HUES64 (cell line): ENCODE results near the gene OR2AJ1. TPM values are rescaled to one million over a fixed set of nuclear protein-coding genes. Genes with fewer than 3 reads are reported as not detected.

ENCODE experiments used
- H3K27ac ChIP-seq: 2 replicates; pipeline ENCODE4 v1.7.0; 2013; ENCODE audit warnings: low read depth, low read length, inconsistent platforms
- H3K27me3 ChIP-seq: 2 replicates; pipeline ENCODE4 v1.6.1; 2013; ENCODE audit warnings: mild to moderate bottlenecking, low read length; ENCODE audit not compliant: insufficient read depth
- H3K36me3 ChIP-seq: 2 replicates; pipeline ENCODE4 v1.6.1; 2013; ENCODE audit warnings: mild to moderate bottlenecking, low read length; ENCODE audit not compliant: insufficient read depth
- H3K4me1 ChIP-seq: 2 replicates; pipeline ENCODE4 v1.6.1; 2013; ENCODE audit warnings: mild to moderate bottlenecking, low read length, moderate library complexity; ENCODE audit not compliant: insufficient read depth
- H3K4me3 ChIP-seq: 2 replicates; pipeline ENCODE4 v1.5.1; 2013; ENCODE audit warnings: mild to moderate bottlenecking, low read length, moderate library complexity
- H3K9ac ChIP-seq: 2 replicates; pipeline ENCODE4 v1.6.1; 2013; ENCODE audit warnings: mild to moderate bottlenecking, low read depth, low read length
- H3K9me3 ChIP-seq: 2 replicates; pipeline ENCODE4 v1.6.1; 2013; ENCODE audit warnings: low read depth, low read length; ENCODE audit not compliant: insufficient read depth
- WGBS: fragments of 150-250, 120-280 bp; methylation state at CpG from one replicate; pipeline ENCODE4 v1.1.7; 2013; ENCODE audit warnings: missing lambda C conversion rate; 5-methylcytosine and 5-hydroxymethylcytosine counted together
- polyA plus RNA-seq, 2 experiments: library from polyadenylated mRNA; stranded (reverse); fragments of 50-300 nt; gene quantifications; one replicate each; pipeline ENCODE4 v1.2.3, GENCODE V29; 2013

Gene OR2AJ1, protein sequence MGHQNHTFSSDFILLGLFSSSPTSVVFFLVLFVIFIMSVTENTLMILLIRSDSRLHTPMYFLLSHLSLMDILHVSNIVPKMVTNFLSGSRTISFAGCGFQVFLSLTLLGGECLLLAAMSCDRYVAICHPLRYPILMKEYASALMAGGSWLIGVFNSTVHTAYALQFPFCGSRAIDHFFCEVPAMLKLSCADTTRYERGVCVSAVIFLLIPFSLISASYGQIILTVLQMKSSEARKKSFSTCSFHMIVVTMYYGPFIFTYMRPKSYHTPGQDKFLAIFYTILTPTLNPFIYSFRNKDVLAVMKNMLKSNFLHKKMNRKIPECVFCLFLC
- polyA plus RNA-seq (2013, experiment 1 of 2), result not detected
- not detected for polyA plus RNA-seq (2013, experiment 2 of 2)

DNA sequence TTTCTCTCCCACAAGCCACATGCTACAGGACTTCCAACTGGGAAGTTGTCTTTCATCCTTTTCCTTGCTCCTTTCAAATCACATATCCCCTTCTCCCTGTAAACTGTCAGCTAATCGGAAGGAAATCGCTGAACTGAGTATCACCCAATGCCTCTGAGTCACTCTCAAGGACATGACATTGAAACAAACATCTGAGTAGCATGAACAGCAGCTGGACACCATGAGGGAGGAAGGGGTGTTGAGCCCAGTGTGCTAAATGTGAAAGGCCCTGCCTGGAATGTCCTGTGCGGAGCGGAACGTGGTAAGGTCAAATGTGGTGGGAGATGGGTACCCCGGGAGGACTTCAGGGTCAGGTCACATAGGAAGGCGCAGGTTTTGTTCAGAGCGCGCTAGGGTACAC lies at the start of gene OR2AJ1:
Gene OR2AJ1, plus strand, starts transcription at position 22 of the 400 bp plus-strand sequence. CDS start 8,880 bp downstream, outside the sequence.
- WGBS, result 89% methylated on average over 9 of the region's 9 CpGs
- no peak within 1 kb of the TSS for H3K9ac ChIP-seq
- H3K27ac ChIP-seq, result no peak within 1 kb of the TSS
- H3K4me1 ChIP-seq, result no peaks in the 10 kb centered on the region
- H3K4me3 ChIP-seq, result no peak within 1 kb of the TSS
- peaks cover 91% of the 10 kb centered on the region for H3K9me3 ChIP-seq
- H3K36me3 ChIP-seq, result no peaks in the 10 kb centered on the region
- no peaks in the 10 kb centered on the region for H3K27me3 ChIP-seq

DNA sequence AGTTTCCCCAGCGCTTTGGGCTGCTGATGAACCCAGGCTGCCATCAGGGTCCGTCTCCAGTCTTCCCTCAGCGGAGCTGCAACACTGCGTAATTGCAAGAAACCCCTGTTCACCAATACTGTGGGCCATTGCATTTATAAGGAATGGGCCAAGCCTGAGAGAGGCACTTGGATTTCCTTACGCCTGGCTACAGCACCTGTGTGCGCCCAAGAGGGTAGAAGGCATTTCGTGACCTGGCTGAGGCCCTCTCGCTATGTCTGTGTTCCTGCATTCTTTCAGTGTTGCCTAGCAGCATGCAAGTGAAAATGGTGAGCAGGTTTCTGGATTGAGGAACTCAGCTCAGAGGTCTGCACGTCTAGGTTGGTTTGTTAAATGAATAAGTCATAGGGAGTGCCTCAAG lies 41.3 kb upstream of the OR2AJ1 start:
- H3K4me1 ChIP-seq, result no peaks in the 10 kb centered on the region
- H3K9ac ChIP-seq, result no peak overlapping the region
- 81% methylated on average over 9 of the region's 9 CpGs for WGBS
- no peak overlapping the region for H3K4me3 ChIP-seq
- no peaks in the 10 kb centered on the region for H3K27me3 ChIP-seq
- peaks cover 76% of the 10 kb centered on the region for H3K9me3 ChIP-seq
- no peaks in the 10 kb centered on the region for H3K36me3 ChIP-seq
- no peak overlapping the region for H3K27ac ChIP-seq

DNA sequence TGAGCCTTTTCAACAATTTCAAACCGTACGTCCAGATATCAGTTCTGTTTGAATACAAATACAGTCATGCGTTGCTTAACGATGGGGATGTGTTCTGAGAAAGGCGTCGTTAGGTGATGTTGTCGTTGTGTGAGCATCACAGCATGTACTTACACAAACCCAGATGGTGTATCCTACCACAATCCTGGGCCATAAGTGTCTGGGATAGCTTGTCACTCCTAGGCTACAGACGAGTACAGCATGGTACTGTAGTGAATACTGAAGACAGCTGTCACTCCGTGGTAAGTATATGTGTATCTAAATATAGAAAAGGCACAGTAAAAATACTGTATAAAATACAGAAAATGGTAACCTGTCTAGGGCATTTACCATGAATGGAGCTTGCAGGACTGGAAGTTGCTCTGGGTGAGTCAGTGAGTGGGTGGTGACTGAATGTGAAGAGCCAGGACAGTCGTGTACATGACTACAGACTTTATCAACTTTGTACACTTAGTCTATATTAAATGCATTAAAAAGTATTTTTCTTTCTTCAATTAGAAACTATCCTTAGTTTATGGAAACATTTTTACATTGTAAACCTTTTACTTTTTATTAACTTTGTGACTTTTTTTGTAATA lies 39.8 kb upstream of the OR2AJ1 start:
- no peak overlapping the region for H3K9ac ChIP-seq
- peaks cover 60% of the 10 kb centered on the region for H3K9me3 ChIP-seq
- H3K36me3 ChIP-seq, result no peaks in the 10 kb centered on the region
- 85% methylated on average over 9 of the region's 10 CpGs for WGBS
- no peak overlapping the region for H3K27ac ChIP-seq
- H3K4me1 ChIP-seq, result no peaks in the 10 kb centered on the region
- H3K4me3 ChIP-seq, result no peak overlapping the region
- H3K27me3 ChIP-seq, result no peaks in the 10 kb centered on the region

DNA sequence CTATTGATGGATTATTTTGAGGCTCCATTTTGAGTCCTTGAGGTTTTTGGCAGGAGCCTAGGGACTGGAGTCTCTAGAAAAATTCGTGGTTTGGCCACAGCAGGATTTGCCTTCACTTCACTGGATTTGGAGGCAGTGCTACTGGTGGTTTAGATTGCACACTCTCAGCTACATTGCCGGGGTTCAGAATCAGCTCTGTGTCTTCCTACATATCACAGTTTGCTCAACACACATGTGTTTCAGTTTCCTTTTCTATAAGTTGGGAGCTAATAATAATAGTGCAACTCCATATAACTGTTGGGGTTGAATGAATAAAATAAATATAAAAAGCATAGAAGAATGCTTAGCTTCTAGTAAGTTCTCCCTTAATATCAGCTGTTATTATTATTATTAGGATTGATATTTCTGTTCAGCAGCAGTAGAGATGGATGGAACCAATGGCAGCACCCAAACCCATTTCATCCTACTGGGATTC lies 29.5 kb upstream of the OR2AJ1 start, which contains the start of gene OR2W3:
Gene OR2W3, plus strand, starts transcription at position 425 of the 475 bp plus-strand sequence. Its CDS starts 0 bp downstream, at position 425.
- H3K9ac ChIP-seq, result no peak within 1 kb of the TSS
- H3K4me3 ChIP-seq, result no peak within 1 kb of the TSS
- peaks cover 44% of the 10 kb centered on the region for H3K9me3 ChIP-seq
- H3K27ac ChIP-seq, result no peak within 1 kb of the TSS
- H3K36me3 ChIP-seq, result no peaks in the 10 kb centered on the region
- no peaks in the 10 kb centered on the region for H3K4me1 ChIP-seq
- WGBS, result 50% methylated on average over 2 of the region's 2 CpGs
- no peaks in the 10 kb centered on the region for H3K27me3 ChIP-seq

DNA sequence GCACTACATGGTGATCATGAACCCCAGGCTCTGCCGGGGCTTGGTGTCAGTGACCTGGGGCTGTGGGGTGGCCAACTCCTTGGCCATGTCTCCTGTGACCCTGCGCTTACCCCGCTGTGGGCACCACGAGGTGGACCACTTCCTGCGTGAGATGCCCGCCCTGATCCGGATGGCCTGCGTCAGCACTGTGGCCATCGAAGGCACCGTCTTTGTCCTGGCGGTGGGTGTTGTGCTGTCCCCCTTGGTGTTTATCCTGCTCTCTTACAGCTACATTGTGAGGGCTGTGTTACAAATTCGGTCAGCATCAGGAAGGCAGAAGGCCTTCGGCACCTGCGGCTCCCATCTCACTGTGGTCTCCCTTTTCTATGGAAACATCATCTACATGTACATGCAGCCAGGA lies 28.7 kb upstream of the OR2AJ1 start:
- WGBS, result 80% methylated on average over 14 of the region's 14 CpGs
- H3K27ac ChIP-seq, result no peak overlapping the region
- H3K27me3 ChIP-seq, result no peaks in the 10 kb centered on the region
- H3K36me3 ChIP-seq, result no peaks in the 10 kb centered on the region
- H3K4me3 ChIP-seq, result no peak overlapping the region
- peaks cover 48% of the 10 kb centered on the region for H3K9me3 ChIP-seq
- no peaks in the 10 kb centered on the region for H3K4me1 ChIP-seq
- no peak overlapping the region for H3K9ac ChIP-seq

DNA sequence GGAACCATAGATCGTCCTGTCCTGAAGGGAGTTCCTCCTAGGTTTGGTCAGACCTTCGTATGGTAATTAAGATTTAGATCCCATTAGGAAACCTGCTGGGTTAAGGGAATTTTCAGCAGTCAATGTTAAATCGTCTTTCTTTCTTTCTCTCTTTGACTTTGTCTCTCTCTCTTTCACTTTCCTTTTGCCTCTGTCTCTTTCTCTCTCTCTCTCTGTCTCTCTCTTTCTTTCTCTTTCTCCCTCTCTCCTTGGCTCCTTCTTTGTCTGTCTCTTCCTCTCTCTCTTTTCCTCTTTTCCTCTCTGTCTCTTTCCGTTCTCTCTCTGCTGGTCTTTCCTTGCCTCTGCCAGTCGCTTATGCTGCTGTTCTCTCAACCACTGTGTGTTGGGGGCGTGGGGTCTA lies 20.6 kb upstream of the OR2AJ1 start:
- no peak overlapping the region for H3K27ac ChIP-seq
- H3K9me3 ChIP-seq, result peaks cover 54% of the 10 kb centered on the region
- WGBS, result 74% methylated on average over 6 of the region's 6 CpGs
- H3K36me3 ChIP-seq, result no peaks in the 10 kb centered on the region
- H3K4me3 ChIP-seq, result no peak overlapping the region
- H3K4me1 ChIP-seq, result no peaks in the 10 kb centered on the region
- H3K9ac ChIP-seq, result no peak overlapping the region
- no peaks in the 10 kb centered on the region for H3K27me3 ChIP-seq

DNA sequence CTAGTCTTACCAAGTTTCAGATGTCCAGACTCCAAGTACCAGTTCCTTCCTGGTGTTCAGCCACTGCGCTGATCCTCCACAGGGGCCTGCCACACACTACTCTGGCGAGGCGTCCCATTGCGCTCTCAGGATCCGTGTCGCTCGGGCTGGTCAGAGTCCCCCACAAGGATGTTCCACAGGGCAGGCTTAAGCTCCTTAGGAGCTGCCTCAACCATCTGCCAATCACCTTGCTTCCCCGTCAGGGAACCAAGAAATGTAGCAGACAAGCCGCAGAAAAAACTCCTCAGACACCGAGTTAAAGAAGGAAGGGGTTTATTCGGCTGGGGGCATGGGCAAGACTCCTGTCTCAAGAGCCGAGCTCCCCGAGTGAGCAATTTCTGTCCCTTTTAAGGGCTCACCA lies 19.5 kb upstream of the OR2AJ1 start:
- Histone ChIP-seq H3K9ac (no peak overlapping the region), H3K4me1 (no peaks in the 10 kb centered on the region), H3K36me3 (no peaks in the 10 kb centered on the region), H3K27me3 (no peaks in the 10 kb centered on the region), H3K9me3 (peaks cover 55% of the 10 kb centered on the region), H3K27ac (no peak overlapping the region), H3K4me3 (no peak overlapping the region)
- WGBS, result 92% methylated on average over 13 of the region's 13 CpGs

DNA sequence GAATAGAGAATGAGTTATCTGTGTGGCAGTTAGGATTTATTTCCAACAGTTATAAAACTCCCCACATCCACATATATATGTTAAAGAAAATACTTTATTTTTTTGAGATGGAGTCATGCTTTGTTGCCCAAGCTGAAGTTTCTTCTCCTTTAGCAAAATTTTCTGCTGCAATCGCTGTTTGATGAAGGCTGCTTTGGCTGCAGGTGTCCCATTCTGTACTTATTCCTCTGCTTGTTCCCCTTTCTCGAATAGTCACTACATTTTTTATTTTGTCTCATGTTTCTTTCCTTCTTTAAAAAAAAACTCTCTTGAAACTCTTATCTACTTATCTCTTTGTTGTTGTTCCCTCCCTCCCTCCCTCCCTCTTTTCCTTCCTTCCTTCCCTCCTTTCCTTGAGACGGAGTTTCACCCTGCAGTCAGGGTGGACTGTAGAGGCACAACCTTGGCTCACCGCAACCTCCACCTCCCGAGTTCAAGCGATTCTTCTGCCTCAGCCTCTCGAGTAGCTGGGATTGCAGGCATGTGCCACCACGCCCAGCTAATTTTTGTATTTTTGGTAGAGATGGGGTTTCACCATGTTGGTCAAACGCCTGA lies 18.7 kb upstream of the OR2AJ1 start:
- H3K9me3 ChIP-seq, result peaks cover 59% of the 10 kb centered on the region
- WGBS, result 62% methylated on average over 9 of the region's 9 CpGs

DNA sequence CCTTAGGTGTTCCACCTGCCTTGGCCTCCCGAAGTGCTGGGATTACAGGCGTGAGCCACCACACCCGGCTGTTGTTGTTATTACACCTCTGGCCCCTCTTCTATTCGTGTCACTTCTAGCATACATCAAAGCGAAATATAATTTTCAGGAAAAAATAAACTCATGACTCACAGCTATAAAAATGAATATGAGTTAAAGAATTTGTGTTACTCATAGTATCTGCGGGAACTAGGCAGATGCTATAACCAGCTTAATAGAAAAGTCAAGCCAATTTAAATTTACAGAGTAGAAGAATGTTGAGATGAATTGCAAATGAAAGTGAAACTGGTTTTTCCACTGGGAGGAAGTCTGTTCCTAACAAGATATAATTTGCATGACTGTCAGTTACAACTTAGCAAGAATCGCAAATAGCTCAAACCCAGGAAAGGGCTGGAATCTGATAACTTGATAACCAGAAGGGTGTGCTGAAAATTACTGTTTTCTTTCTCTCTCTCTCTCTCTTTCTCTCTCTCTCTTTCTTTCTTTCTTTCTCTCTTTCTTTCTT lies 18.1 kb upstream of the OR2AJ1 start:
- no peaks in the 10 kb centered on the region for H3K36me3 ChIP-seq
- WGBS, result 98% methylated on average over 5 of the region's 7 CpGs
- no peaks in the 10 kb centered on the region for H3K4me1 ChIP-seq
- H3K27ac ChIP-seq, result no peak overlapping the region
- no peak overlapping the region for H3K9ac ChIP-seq
- peaks cover 59% of the 10 kb centered on the region for H3K9me3 ChIP-seq
- H3K4me3 ChIP-seq, result no peak overlapping the region
- no peaks in the 10 kb centered on the region for H3K27me3 ChIP-seq

More for the DNA sequence above, 18.7 kb upstream of the OR2AJ1 start:
- Histone ChIP-seq H3K27ac (no peak overlapping the region), H3K36me3 (no peaks in the 10 kb centered on the region), H3K4me1 (no peaks in the 10 kb centered on the region), H3K4me3 (no peak overlapping the region), H3K9ac (no peak overlapping the region), H3K27me3 (no peaks in the 10 kb centered on the region)

DNA sequence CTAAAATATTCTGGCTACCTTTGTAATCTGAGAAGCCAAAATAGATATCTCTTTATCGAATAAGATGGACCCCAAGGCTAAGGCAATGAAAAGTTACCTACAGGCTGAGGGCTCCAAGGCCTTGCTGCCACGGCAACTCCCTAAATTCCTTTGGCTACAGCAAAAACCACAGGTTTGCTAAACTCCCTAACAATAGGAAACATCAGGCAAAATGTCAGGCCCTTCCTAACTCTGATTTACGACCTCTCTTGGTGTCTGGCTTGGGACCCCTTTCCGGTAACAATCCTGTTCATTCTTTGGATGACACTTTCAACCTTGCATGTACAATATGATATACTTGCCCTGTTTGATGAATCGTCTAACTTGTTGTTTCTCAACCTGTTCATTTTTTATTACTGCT lies 15.9 kb upstream of the OR2AJ1 start:
- H3K27ac ChIP-seq, result no peak overlapping the region
- WGBS, result 88% methylated on average over 5 of the region's 5 CpGs
- H3K9me3 ChIP-seq, result peaks cover 72% of the 10 kb centered on the region
- no peaks in the 10 kb centered on the region for H3K4me1 ChIP-seq
- H3K27me3 ChIP-seq, result no peaks in the 10 kb centered on the region
- no peaks in the 10 kb centered on the region for H3K36me3 ChIP-seq
- H3K4me3 ChIP-seq, result no peak overlapping the region
- H3K9ac ChIP-seq, result no peak overlapping the region

DNA sequence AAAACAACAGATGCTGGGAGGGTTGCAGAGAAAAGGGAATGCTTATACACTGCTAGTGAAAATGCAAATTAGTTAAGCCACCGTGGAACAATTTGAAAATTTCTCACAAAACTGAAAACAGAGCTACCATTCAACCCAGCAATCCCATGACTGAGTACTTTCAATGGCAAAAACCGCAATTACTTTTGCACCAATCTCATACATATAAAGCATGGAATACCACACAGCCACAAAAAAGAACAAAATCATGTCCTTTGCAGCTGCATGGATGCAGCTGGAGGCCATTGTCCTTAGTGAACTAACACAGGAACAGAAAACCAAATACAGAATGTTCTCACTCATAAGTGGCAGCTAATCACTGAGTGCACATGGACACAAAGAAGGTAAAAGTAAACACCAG lies 10.9 kb upstream of the OR2AJ1 start:
- H3K36me3 ChIP-seq, result no peaks in the 10 kb centered on the region
- peaks cover 88% of the 10 kb centered on the region for H3K9me3 ChIP-seq
- WGBS, result 48% methylated on average over 2 of the region's 2 CpGs
- no peaks in the 10 kb centered on the region for H3K27me3 ChIP-seq
- H3K9ac ChIP-seq, result no peak overlapping the region
- H3K4me3 ChIP-seq, result no peak overlapping the region
- no peak overlapping the region for H3K27ac ChIP-seq
- no peaks in the 10 kb centered on the region for H3K4me1 ChIP-seq
